GM12892 (cell line): ENCODE data around the gene NEMF.
"Not testable (repeated sequence)": the region's sequence is repeated elsewhere in the genome, so short reads cannot be mapped to it uniquely, and the experiment has no call there.

ENCODE experiments used
- DNase-seq: peaks from one replicate; pipeline ENCODE4 v3.0.0; 2011; ENCODE audit not compliant: insufficient read length
- FAIRE-seq: peaks from 2 replicates; lab custom pipeline; 2011; peaks lifted over from hg19 to GRCh38; lab: Jason Lieb, UNC
- POLR2A ChIP-seq: IDR thresholded peaks from 2 replicates; pipeline ENCODE4 v1.6.1; 2011; ENCODE audit warnings: low read depth, low read length, control low read depth
- POLR2AphosphoS5 ChIP-seq: IDR thresholded peaks from 2 replicates; pipeline ENCODE4 v1.6.1; 2011; ENCODE audit warnings: low read depth, low read length, control low read depth
- TAF1 ChIP-seq: IDR thresholded peaks from 2 replicates; pipeline ENCODE4 v1.6.1; 2011; ENCODE audit warnings: low read depth, mild to moderate bottlenecking, control low read depth, low read length, borderline replicate concordance

Gene NEMF

DNA sequence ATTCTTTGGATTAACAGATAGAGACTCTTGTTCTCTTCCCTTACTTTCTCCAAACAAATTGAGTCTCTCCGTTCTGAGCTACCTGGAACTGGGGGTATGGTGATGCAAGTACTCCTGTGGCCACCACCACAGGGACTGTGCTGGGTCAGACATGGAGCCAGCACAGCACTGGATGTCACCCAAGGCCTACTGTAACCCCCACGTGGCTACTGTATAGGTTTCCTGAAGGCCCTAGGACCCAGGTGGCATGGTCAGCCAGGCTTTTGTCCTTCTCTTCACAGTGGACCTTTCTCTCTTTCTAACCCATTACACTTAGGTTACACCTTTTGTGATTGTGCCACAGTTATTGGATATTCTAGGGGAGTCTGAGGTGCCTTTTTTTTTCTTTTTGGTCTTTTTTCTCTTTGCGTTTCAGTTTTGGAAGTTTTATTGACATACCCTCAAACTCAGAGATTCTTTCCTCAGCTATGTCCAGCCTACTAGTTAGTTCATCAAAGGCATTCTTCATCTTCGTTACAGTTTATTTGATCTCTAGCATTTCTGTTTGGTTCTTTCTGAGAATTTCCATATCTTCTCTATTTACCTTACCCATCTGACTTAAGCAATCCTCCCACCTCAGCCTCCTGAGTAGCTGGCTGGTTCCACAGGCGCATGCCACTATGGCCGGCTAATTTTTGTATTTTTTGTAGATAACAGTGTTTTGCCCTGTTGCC, 90.6 kb downstream of the NEMF start:
- no peak for TF ChIP-seq POLR2AphosphoS5
- TF ChIP-seq TAF1: no peak
- no peak for TF ChIP-seq POLR2A
- no peak for FAIRE-seq

DNA sequence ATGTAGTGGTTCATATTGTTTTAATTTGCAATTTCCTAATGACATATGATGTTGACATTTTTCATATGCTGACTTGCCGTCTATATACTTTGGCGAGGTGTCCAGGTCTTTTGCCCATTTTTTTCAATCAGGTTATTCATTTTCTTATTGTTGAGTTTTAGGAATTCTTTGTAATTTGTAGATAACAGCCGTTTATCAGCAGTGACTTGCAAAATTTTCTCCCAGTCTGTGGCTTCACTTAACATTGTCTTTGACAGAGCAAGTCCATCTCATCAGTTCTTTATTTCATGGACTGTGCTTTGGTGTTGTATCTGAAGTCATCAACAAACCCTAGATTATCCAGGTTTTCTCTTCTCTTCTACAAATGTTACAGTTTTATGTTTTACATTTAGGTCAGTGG, 97.2 kb downstream of the NEMF start:
- no peak for FAIRE-seq
- TF ChIP-seq POLR2AphosphoS5 (no peak), POLR2A (no peak), TAF1 (no peak)
- DNase-seq: no peak

More for the DNA sequence above, 90.6 kb downstream of the NEMF start:
- DNase-seq: no peak

DNA sequence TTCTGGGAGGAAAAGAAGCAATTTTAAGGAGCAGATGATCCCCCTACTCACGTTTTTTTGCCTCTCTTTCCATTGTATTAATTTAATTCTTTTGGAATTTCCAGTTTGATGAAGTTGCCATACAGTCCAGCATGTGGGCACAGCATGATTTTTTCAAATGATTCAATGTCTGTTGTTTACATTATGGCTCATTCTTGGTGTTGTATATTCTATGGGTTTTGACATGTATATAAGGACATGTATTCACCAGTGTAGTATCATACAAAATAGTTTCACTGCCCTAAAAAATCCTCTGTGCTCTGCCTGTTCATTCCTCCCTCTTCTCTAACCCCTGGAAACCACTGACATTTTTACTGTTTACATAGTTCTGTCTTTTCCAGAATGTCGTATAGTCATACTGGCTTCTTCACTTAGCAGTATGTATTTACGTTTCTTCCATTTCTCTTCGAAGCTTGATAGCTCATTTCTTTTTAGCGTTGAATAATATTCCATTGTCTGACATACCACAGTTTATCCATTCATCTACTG, 98.0 kb downstream of the NEMF start:
- FAIRE-seq: no peak
- TF ChIP-seq POLR2AphosphoS5 (no peak), POLR2A (no peak), TAF1 (no peak)
- DNase-seq: no peak

DNA sequence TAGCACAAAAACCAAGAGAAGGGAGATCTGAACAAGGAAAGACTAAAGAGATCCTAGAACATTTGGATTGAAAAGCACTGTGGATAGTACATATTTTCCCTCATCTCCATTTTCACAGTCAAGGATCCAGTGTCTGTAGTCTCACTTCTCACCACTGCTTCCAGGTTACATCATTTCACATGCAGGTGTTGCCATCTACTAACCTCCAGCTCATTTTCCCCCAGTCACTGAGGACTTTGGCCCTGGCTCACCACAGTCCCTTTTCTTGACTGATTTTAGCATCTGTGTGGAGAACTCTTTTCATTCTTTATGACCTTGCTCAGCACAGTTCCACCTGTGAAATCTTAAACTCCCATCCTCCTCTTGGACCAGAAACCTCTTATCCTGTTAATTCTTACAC, 106.1 kb downstream of the NEMF start:
- not testable (repeated sequence) for DNase-seq, FAIRE-seq

DNA sequence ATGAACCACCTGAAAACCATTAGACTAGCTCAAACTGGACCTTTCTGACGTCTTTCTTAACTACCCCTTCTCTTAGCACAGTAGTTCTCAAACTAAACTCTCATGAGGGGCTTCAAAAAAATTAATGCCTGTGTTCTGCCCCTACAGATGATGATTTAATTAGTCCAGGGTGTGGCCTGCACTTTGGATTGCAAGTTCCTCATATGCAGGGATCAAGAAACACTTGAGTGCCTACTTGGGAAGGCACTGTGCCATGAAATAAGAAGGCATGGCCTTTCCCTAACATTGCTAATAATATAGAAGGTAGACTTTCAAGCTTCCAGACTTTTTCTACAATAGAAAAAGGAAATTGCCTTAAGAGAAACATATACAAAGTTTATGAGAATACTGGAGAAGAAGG, 107.4 kb downstream of the NEMF start:
- DNase-seq (no peak), FAIRE-seq (no peak)
- TF ChIP-seq POLR2A: no peak
- TF ChIP-seq POLR2AphosphoS5: no peak
- TF ChIP-seq TAF1: no peak

DNA sequence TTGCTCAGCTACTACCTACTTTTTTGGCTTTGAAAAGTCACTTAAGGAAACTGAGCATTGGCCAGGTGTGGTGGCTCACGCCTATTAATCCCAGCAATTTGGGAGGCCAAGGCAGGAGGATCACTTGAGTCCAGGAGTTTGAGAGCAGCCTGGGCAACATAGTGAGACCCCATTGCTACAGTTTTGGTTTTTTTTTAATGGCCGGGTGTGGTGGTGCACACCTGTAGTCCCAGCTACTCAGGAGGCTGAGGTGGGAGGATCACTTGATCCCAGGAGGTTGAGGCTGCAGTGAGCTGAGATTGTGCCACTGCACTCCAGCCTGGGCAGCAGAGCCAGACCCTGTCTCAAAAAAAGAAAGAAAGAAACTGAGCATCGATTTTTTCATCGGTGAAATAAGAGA, 116.9 kb downstream of the NEMF start:
- not testable (repeated sequence) for FAIRE-seq

DNA sequence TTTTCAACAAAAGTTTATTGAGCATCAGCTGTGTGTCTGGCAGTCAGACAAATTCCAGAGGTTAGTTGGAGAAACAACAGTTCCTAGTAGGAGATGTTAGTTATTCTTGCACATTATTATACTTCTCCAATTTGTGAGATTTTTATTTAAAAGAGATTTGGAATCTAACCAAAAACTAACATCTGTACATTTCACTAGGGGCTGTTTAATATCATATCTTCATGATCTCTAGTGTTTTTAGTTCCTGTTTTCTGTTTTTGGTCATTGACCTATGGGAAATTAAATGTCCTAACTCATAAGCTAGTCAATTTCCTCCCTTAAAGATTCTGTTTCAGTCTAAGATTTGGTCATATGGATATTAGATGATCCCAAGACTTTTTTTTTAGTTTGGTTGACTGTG, 118.8 kb downstream of the NEMF start:
- TF ChIP-seq POLR2AphosphoS5 (no peak), TAF1 (no peak), POLR2A (no peak)
- FAIRE-seq (no peak), DNase-seq (no peak)

More for the DNA sequence above, 116.9 kb downstream of the NEMF start:
- not testable (repeated sequence) for DNase-seq

DNA sequence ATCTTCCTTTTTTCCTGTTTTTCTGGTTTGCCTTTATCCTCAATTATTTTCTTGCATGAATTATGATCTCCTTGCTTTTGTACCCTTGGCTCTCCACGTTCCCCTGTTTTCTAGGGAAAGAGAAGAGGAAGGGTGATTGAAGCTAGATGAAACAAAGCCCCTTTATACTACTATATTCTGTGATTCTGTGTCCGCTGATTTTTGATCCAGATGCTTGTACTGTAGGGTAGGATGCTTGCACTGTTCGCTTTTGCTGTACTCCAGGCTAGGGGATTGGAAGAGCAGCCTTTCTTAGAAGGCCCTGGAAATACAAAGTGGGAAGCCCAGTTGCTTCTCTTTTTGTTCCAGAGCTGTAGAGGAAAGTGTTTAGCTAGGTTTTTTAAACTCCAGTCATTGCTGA, 119.7 kb downstream of the NEMF start:
- TF ChIP-seq TAF1: no peak
- no peak for TF ChIP-seq POLR2AphosphoS5
- no peak for TF ChIP-seq POLR2A
- DNase-seq (no peak), FAIRE-seq (no peak)
